HepG2 (cell line): ENCODE measurements around the gene RDH11. TPM values are rescaled to one million over a fixed set of nuclear protein-coding genes. Genes with fewer than 3 reads are reported as not detected.

ENCODE experiments used
- CREB3 ChIP-seq: sonication (generic); formaldehyde crosslinking; IDR thresholded peaks from 2 replicates; pipeline ENCODE4 v1.5.0; 2020; ENCODE audit warnings: missing genetic modification reagents
- EP300 ChIP-seq, 3 experiments: sonication (generic) in 1 of 3; formaldehyde crosslinking in 1 of 3; IDR thresholded peaks; 2 replicates each; pipeline versions ENCODE4 v1.5.1 to v1.6.1; 2011 to 2020; ENCODE audit warnings: low read depth in 2 of 3, low read length in 2 of 3, borderline replicate concordance in 1 of 3, improper control_type of control experiment in 1 of 3, mild to moderate bottlenecking in 1 of 3, missing genetic modification reagents in 1 of 3, moderate library complexity in 1 of 3
- HES4 ChIP-seq: sonication (generic); formaldehyde crosslinking; IDR thresholded peaks from 2 replicates; pipeline ENCODE4 v1.9.0; 2021; ENCODE audit warnings: mild to moderate bottlenecking, missing genetic modification reagents, borderline replicate concordance
- HIVEP1 ChIP-seq: sonication (generic); formaldehyde crosslinking; IDR thresholded peaks from 2 replicates; pipeline ENCODE4 v1.4.0; 2020; ENCODE audit warnings: mild to moderate bottlenecking, missing genetic modification reagents
- HNRNPK ChIP-seq: fragments of 200-400 bp; formaldehyde crosslinking; IDR thresholded peaks from 2 replicates; pipeline ENCODE4 v1.6.1; 2018; ENCODE audit warnings: low read length, low read depth, moderate library complexity, mild to moderate bottlenecking; ENCODE audit not compliant: poor library complexity, severe bottlenecking
- MXI1 ChIP-seq: IDR thresholded peaks from 3 replicates; pipeline ENCODE4 v1.6.1; 2012; ENCODE audit warnings: low read depth, low read length, inconsistent platforms, borderline replicate concordance
- PATZ1 ChIP-seq: sonication (generic); formaldehyde crosslinking; IDR thresholded peaks from 2 replicates; pipeline ENCODE4 v1.4.0; 2020; ENCODE audit warnings: missing genetic modification reagents
- SOX6 ChIP-seq, 2 experiments: fragments of 450-650 bp in 1 of 2; sonication (generic) in 1 of 2; formaldehyde crosslinking in 1 of 2; IDR thresholded peaks; 2 replicates each; pipeline versions ENCODE4 v1.4.0 to v1.6.1; 2017 to 2020; ENCODE audit warnings: antibody characterized with exemption in 1 of 2, mild to moderate bottlenecking in 1 of 2, missing genetic modification reagents in 1 of 2
- TMF1 ChIP-seq: sonication (generic); formaldehyde crosslinking; IDR thresholded peaks from 2 replicates; pipeline ENCODE4 v1.8.1; 2022; ENCODE audit warnings: low read depth, missing genetic modification reagents
- ZBTB7A ChIP-seq: sonication (generic); formaldehyde crosslinking; IDR thresholded peaks from 2 replicates; pipeline ENCODE4 v1.8.0; 2022; ENCODE audit warnings: mild to moderate bottlenecking, missing genetic modification reagents
- ZNF256 ChIP-seq: sonication (generic); formaldehyde crosslinking; conservative IDR thresholded peaks from 2 replicates; pipeline ENCODE4 v1.4.0; 2020; ENCODE audit warnings: missing genetic modification reagents
- ZNF382 ChIP-seq: sonication (generic); formaldehyde crosslinking; IDR thresholded peaks from 2 replicates; pipeline ENCODE4 v1.5.0; 2020; ENCODE audit warnings: missing genetic modification reagents, mild to moderate bottlenecking, borderline replicate concordance
- ZNF709 ChIP-seq: sonication (generic); formaldehyde crosslinking; IDR thresholded peaks from 2 replicates; pipeline ENCODE4 v1.5.0; 2020; ENCODE audit warnings: mild to moderate bottlenecking, missing genetic modification reagents
- ZNF891 ChIP-seq: sonication (generic); formaldehyde crosslinking; IDR thresholded peaks from 2 replicates; pipeline ENCODE4 v1.5.0; 2020; ENCODE audit warnings: mild to moderate bottlenecking, missing genetic modification reagents
- polyA plus RNA-seq, 8 experiments: library from polyadenylated mRNA; depleted of rRNA in 3 of 8; stranded (reverse) in 7 of 8; unstranded in 1 of 8; fragments of >200 nt; fragmentation: Illumina TruSeq in 4 of 8; extraction: Trizol in 4 of 8; gene quantifications; 2 replicates each; pipeline versions ENCODE4 v1.2.1 to v1.2.3, GENCODE V29; 2011 to 2016; ENCODE audit warnings: low read depth in 4 of 8, missing spikeins in 1 of 8, mixed read lengths in 1 of 8; ENCODE audit not compliant: insufficient read depth in 1 of 8
- total RNA-seq, 5 experiments: library from RNA; depleted of rRNA; stranded (reverse); fragments of >200 nt; fragmentation: Illumina TruSeq; extraction: Trizol; gene quantifications; 2 replicates each; pipeline ENCODE4 v1.2.3, GENCODE V29; 2016; ENCODE audit warnings: low read depth in 1 of 5
- TF ChIP-seq, protein P1 (sequence below): sonication (generic); formaldehyde crosslinking; IDR thresholded peaks from 2 replicates; pipeline ENCODE4 v1.4.0; 2020; ENCODE audit warnings: mild to moderate bottlenecking, missing genetic modification reagents
- TF ChIP-seq, protein P2 (sequence below): sonication (generic); formaldehyde crosslinking; IDR thresholded peaks from 2 replicates; pipeline ENCODE4 v1.4.0; 2020; ENCODE audit warnings: missing genetic modification reagents, borderline replicate concordance
- TF ChIP-seq, protein P3 (sequence below): sonication (generic); formaldehyde crosslinking; IDR thresholded peaks from 2 replicates; pipeline ENCODE4 v1.9.0; 2022; ENCODE audit warnings: missing genetic modification reagents, mild to moderate bottlenecking, borderline replicate concordance

Gene RDH11
- total and polyA plus RNA-seq, 2 of the 13 experiments (the other 11 are each of a cell fraction or from before 2014, with no cell fraction given): 106 to 131 TPM

DNA sequence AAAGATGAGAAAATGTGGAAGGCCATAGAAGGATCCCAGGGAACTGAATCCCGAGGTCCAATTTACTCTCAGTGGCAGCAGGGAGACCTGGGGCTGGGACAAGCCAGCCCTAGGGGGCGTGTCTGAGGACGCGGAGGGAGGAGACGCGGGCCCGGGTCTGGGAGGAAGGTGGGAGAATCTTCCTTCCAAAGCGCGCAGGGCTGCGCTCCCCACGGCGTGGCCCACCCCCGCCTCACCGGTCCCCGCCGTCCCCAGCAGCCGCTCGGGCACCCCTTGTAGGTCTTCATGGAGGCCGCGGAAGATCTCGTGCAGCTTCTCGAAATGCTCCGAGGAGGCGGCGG is 21.5 kb downstream of the RDH11 start (continued):
- TF ChIP-seq ZNF382 (CRISPR knock-in tag): no peak
- no peak for TF ChIP-seq HNRNPK
- TF ChIP-seq ZNF709 (CRISPR knock-in tag): no peak
- TF ChIP-seq HIVEP1 (CRISPR knock-in tag): no peak
- peak; percentile 38; the same call in 1 of the 3 replicates for TF ChIP-seq MXI1
- TF ChIP-seq, protein P1, sequence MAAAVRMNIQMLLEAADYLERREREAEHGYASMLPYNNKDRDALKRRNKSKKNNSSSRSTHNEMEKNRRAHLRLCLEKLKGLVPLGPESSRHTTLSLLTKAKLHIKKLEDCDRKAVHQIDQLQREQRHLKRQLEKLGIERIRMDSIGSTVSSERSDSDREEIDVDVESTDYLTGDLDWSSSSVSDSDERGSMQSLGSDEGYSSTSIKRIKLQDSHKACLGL: peak; percentile 52
- TF ChIP-seq ZBTB7A (CRISPR knock-in tag): no peak
- no peak for TF ChIP-seq ZNF256 (CRISPR knock-in tag)
- TF ChIP-seq PATZ1: 0 out of 2 replicates have a peak, but pooled peaks have one; percentile 4
- TF ChIP-seq, protein P2, sequence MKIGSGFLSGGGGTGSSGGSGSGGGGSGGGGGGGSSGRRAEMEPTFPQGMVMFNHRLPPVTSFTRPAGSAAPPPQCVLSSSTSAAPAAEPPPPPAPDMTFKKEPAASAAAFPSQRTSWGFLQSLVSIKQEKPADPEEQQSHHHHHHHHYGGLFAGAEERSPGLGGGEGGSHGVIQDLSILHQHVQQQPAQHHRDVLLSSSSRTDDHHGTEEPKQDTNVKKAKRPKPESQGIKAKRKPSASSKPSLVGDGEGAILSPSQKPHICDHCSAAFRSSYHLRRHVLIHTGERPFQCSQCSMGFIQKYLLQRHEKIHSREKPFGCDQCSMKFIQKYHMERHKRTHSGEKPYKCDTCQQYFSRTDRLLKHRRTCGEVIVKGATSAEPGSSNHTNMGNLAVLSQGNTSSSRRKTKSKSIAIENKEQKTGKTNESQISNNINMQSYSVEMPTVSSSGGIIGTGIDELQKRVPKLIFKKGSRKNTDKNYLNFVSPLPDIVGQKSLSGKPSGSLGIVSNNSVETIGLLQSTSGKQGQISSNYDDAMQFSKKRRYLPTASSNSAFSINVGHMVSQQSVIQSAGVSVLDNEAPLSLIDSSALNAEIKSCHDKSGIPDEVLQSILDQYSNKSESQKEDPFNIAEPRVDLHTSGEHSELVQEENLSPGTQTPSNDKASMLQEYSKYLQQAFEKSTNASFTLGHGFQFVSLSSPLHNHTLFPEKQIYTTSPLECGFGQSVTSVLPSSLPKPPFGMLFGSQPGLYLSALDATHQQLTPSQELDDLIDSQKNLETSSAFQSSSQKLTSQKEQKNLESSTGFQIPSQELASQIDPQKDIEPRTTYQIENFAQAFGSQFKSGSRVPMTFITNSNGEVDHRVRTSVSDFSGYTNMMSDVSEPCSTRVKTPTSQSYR (CRISPR knock-in tag): 0 out of 2 replicates have a peak, but pooled peaks have one; percentile 10
- no peak for TF ChIP-seq EP300 (IDR thresholded peaks at IDR 0.05; ENCODE audit: low read depth in 2 of 2, low read length in 2 of 2)
- no peak for TF ChIP-seq EP300 (CRISPR knock-in tag; IDR thresholded peaks at IDR 0.05; ENCODE audit: borderline replicate concordance)
- no peak for TF ChIP-seq SOX6 (IDR thresholded peaks at IDR 0.05)
- TF ChIP-seq SOX6 (CRISPR knock-in tag; IDR thresholded peaks at IDR 0.05): peak; percentile 51; the same call in 1 of the 2 replicates
- TF ChIP-seq CREB3 (CRISPR knock-in tag): 0 out of 2 replicates have a peak, but pooled peaks have one; percentile 8
- TF ChIP-seq TMF1 (CRISPR knock-in tag): no peak
- TF ChIP-seq, protein P3, sequence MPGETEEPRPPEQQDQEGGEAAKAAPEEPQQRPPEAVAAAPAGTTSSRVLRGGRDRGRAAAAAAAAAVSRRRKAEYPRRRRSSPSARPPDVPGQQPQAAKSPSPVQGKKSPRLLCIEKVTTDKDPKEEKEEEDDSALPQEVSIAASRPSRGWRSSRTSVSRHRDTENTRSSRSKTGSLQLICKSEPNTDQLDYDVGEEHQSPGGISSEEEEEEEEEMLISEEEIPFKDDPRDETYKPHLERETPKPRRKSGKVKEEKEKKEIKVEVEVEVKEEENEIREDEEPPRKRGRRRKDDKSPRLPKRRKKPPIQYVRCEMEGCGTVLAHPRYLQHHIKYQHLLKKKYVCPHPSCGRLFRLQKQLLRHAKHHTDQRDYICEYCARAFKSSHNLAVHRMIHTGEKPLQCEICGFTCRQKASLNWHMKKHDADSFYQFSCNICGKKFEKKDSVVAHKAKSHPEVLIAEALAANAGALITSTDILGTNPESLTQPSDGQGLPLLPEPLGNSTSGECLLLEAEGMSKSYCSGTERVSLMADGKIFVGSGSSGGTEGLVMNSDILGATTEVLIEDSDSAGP: no peak
- TF ChIP-seq ZNF891 (CRISPR knock-in tag): no peak; the same call in 1 of the 2 replicates
- TF ChIP-seq HES4 (CRISPR knock-in tag): no peak
